ENCODE results near the gene SLC25A13. TPM values are rescaled to one million over a fixed set of nuclear protein-coding genes. Genes with fewer than 3 reads are reported as not detected.

The SLC25A13 gene
- total RNA-seq, 1 experiment from 2014 or later = 77.2 TPM

- TF ChIP-seq CREB1 (CRISPR knock-in tag; IDR thresholded peaks at IDR 0.05) (no peak), HMGA2 (CRISPR knock-in tag; IDR thresholded peaks at IDR 0.05) (no peak), PRDM15 (CRISPR knock-in tag; IDR thresholded peaks at IDR 0.05) (no peak), ATF2 (CRISPR knock-in tag; IDR thresholded peaks at IDR 0.05; ENCODE audit: borderline replicate concordance, low read depth) (no peak), SMAD3 (CRISPR knock-in tag; IDR thresholded peaks at IDR 0.05; ENCODE audit: borderline replicate concordance) (no peak), NFATC4 (CRISPR knock-in tag; IDR thresholded peaks at IDR 0.05) (no peak), E2F1 (CRISPR knock-in tag; IDR thresholded peaks at IDR 0.05) (no peak), PREB (CRISPR knock-in tag; IDR thresholded peaks at IDR 0.05; ENCODE audit: borderline replicate concordance) (no peak)
These were observed 154.5 kb downstream of the SLC25A13 start (continued) for GRCh38 chr7:96167424-96167823.

GRCh38 chr7:96161897-96162296 is 160.0 kb downstream of the SLC25A13 start:
- H3K27ac Mint-ChIP-seq = no peak overlapping the region
- 0 out of 2 replicates have a peak, but pooled peaks cover 2% of the 10 kb centered on the region for H3K9me3 Mint-ChIP-seq
- ChIA-PET CTCF (no interaction called here), POLR2A (no interaction called here)
- no peak for ATAC-seq
- peaks cover 16% of the 10 kb centered on the region for H3K36me3 Mint-ChIP-seq
- H3K27me3 Mint-ChIP-seq (ENCODE audit: low read depth) = no peaks in the 10 kb centered on the region; the same call in 1 of the 2 replicates
- no peaks in the 10 kb centered on the region for H3K4me1 Mint-ChIP-seq
- no peak for DNase-seq (ENCODE audit: low spot score)
- H3K4me3 Mint-ChIP-seq = no peak overlapping the region
- no peak for TF ChIP-seq GABPB1 (CRISPR knock-in tag; IDR thresholded peaks at IDR 0.05)
- TF ChIP-seq NR3C1 (CRISPR knock-in tag; conservative IDR thresholded peaks at IDR 0.05; ENCODE audit: low read depth) = no peak
- TF ChIP-seq MAX (CRISPR knock-in tag; IDR thresholded peaks at IDR 0.05) = no peak
- TF ChIP-seq SMAD4 (CRISPR knock-in tag; IDR thresholded peaks at IDR 0.05) = no peak
- TF ChIP-seq ERG (CRISPR knock-in tag; IDR thresholded peaks at IDR 0.05) = no peak
- TF ChIP-seq E2F5 (CRISPR knock-in tag; IDR thresholded peaks at IDR 0.05) = no peak
- no peak for TF ChIP-seq MLX (CRISPR knock-in tag; IDR thresholded peaks at IDR 0.05)
- no peak for TF ChIP-seq ZBTB43 (CRISPR knock-in tag; IDR thresholded peaks at IDR 0.05)
- TF ChIP-seq E2F1 (CRISPR knock-in tag; IDR thresholded peaks at IDR 0.05) = no peak
